K562 (cell line): ENCODE measurements around the gene PIP4K2A. TPM values are rescaled to one million over a fixed set of nuclear protein-coding genes. Genes with fewer than 3 reads are reported as not detected.

Experiments
- ATAC-seq: fragments of 200-7000 bp; cut with Tn5 transposase; 3 replicates; pipeline ENCODE4 v1.9.1; 2020; ENCODE audit warnings: moderate library complexity
- BruUV-seq: library from RNA; stranded (reverse); fragments of 400-500 nt; replicated peaks from 2 replicates; lab custom pipeline; 2021; lab: Mats Ljungman, UMichigan
- CTCF ChIA-PET: fragments of 300-600 bp; formaldehyde crosslinking; extraction: SDS; loops from one replicate; lab custom pipeline; 2021; ENCODE audit warnings: low intra/inter-chr PET ratio; lab: Yijun Ruan, JAX
- POLR2A ChIA-PET: fragments of 300-600, 350-650 bp; sonication (Branson Sonifier 250); formaldehyde crosslinking; extraction: SDS; loops from one replicate; lab custom pipeline; 2021; ENCODE audit warnings: antibody characterized with exemption, inconsistent platforms; lab: Yijun Ruan, JAX
- DNase-seq, 4 experiments: peaks; one replicate each; pipeline versions ENCODE4 v3.0.0 to v3.0.0-alpha.2; 2011 to 2018; ENCODE audit warnings: low spot score in 3 of 4, mixed read lengths in 3 of 4; ENCODE audit errors: extremely low read depth in 1 of 4
- FAIRE-seq: peaks from 2 replicates; lab custom pipeline; 2011; peaks lifted over from hg19 to GRCh38; lab: Jason Lieb, UNC
- H2AFZ ChIP-seq: 2 replicates; pipeline ENCODE4 v1.6.0; 2011; ENCODE audit warnings: low read depth, low read length, control low read depth, inconsistent platforms
- H3K27ac ChIP-seq: fragments of 200-600 bp; 3 replicates; pipeline ENCODE4 v1.8.0; 2011; ENCODE audit warnings: low read depth, mild to moderate bottlenecking, control low read depth, inconsistent platforms, low read length, moderate library complexity, mixed read lengths; ENCODE audit errors: extremely low read depth
- H3K27me3 ChIP-seq, 2 experiments: fragments of 300-600 bp in 1 of 2; 2 replicates in 1 of 2; 3 replicates in 1 of 2; pipeline versions ENCODE4 v1.6.0 to v1.8.0; 2011; ENCODE audit warnings: inconsistent platforms in 2 of 2, low read length in 2 of 2, mild to moderate bottlenecking in 1 of 2, mixed read lengths in 1 of 2, moderate library complexity in 1 of 2; ENCODE audit not compliant: control insufficient read depth in 2 of 2, insufficient read depth in 2 of 2
- H3K36me3 ChIP-seq: fragments of 300-600 bp; 3 replicates; pipeline ENCODE4 v1.8.0; 2011; ENCODE audit warnings: mild to moderate bottlenecking, low read length, inconsistent platforms; ENCODE audit not compliant: control insufficient read depth, insufficient read depth
- H3K4me1 ChIP-seq, 2 experiments: fragments of 200-600 bp in 1 of 2; replicated peaks in 1 of 2; 2 replicates in 1 of 2; 3 replicates in 1 of 2; pipeline versions ENCODE4 v1.5.1 to v1.8.0; 2011; ENCODE audit warnings: inconsistent platforms in 2 of 2, low read length in 2 of 2, mild to moderate bottlenecking in 1 of 2, mixed read lengths in 1 of 2, moderate library complexity in 1 of 2; ENCODE audit not compliant: control insufficient read depth in 2 of 2, insufficient read depth in 2 of 2
- H3K4me2 ChIP-seq: 2 replicates; pipeline ENCODE4 v1.6.1; 2011; ENCODE audit warnings: low read length, control low read depth, inconsistent platforms, mixed read lengths; ENCODE audit not compliant: insufficient read depth
- H3K4me3 ChIP-seq: fragments of 200-600 bp; sonication (generic), shearing (Covaris generic); 2 replicates; pipeline ENCODE4 v1.5.1; 2016; ENCODE audit warnings: control low read depth, inconsistent platforms
- H3K79me2 ChIP-seq: fragments of 200-600 bp; 3 replicates; pipeline ENCODE4 v1.8.0; 2011; ENCODE audit warnings: low read length, inconsistent platforms; ENCODE audit not compliant: control insufficient read depth, insufficient read depth
- H3K9ac ChIP-seq, 2 experiments: 2 replicates each; pipeline versions ENCODE4 v1.6.0 to v1.6.1; 2011; ENCODE audit warnings: low read depth in 2 of 2, low read length in 2 of 2, control low read depth in 1 of 2, inconsistent platforms in 1 of 2, mild to moderate bottlenecking in 1 of 2, mixed read lengths in 1 of 2; ENCODE audit not compliant: insufficient read depth in 1 of 2
- H3K9me1 ChIP-seq: one replicate; pipeline ENCODE4 v1.6.0; 2011; ENCODE audit warnings: inconsistent platforms, mild to moderate bottlenecking, low read length, moderate library complexity; ENCODE audit not compliant: control insufficient read depth, insufficient read depth
- H3K9me3 ChIP-seq: replicated peaks from 2 replicates; pipeline ENCODE4 v1.5.1; 2011; ENCODE audit warnings: low read depth, low read length, inconsistent platforms; ENCODE audit not compliant: control insufficient read depth, insufficient read depth
- H4K20me1 ChIP-seq: replicated peaks from 2 replicates; pipeline ENCODE4 v1.6.1; 2011; ENCODE audit warnings: low read length, inconsistent platforms, mixed read lengths; ENCODE audit not compliant: control insufficient read depth, insufficient read depth
- CEBPG ChIP-seq, 3 experiments: fragments of 200-800 bp in 1 of 3; sonication (Bioruptor generic) in 1 of 3; sonication (generic) in 1 of 3; formaldehyde crosslinking in 1 of 3; IDR thresholded peaks in 2 of 3; conservative IDR thresholded peaks in 1 of 3; 2 replicates each; pipeline versions ENCODE4 v1.6.1 to v1.8.0; 2016 to 2022; ENCODE audit warnings: missing compliant biosample characterization in 2 of 3, missing genetic modification characterization in 2 of 3, mild to moderate bottlenecking in 1 of 3, missing genetic modification reagents in 1 of 3
- FOXA3 ChIP-seq, 2 experiments: fragments of 450-650 bp in 1 of 2; sonication (generic) in 1 of 2; formaldehyde crosslinking; IDR thresholded peaks in 1 of 2; conservative IDR thresholded peaks in 1 of 2; 2 replicates each; pipeline versions ENCODE4 v1.4.0 to v1.8.0; 2020 to 2022; ENCODE audit warnings: mild to moderate bottlenecking in 2 of 2, missing genetic modification reagents in 1 of 2
- MBD2 ChIP-seq: sonication (generic); IDR thresholded peaks from 2 replicates; pipeline ENCODE4 v1.6.1; 2016; ENCODE audit warnings: low read depth, borderline replicate concordance
- SMARCC2 ChIP-seq: fragments of 450-650 bp; IDR thresholded peaks from 2 replicates; pipeline ENCODE4 v1.6.1; 2017; ENCODE audit warnings: antibody characterized with exemption, moderate library complexity, mild to moderate bottlenecking, low read depth
- ZNF785 ChIP-seq: fragments of 250-450 bp; sonication (Bioruptor Pico); IDR thresholded peaks from 2 replicates; pipeline ENCODE4 v1.4.0; 2020; ENCODE audit warnings: mild to moderate bottlenecking
- ZZZ3 ChIP-seq: fragments of 450-650 bp; IDR thresholded peaks from 2 replicates; pipeline ENCODE4 v1.6.1; 2016; ENCODE audit warnings: antibody characterized with exemption, mild to moderate bottlenecking, moderate library complexity
- WGBS: fragments of 100-300 bp; shearing (Covaris generic); methylation state at CpG from one replicate; pipeline ENCODE4 v1.1.6; 2016; ENCODE audit warnings: low coverage, mixed read lengths; ENCODE audit not compliant: insufficient coverage; ENCODE audit errors: missing lambda C conversion rate; 5-methylcytosine and 5-hydroxymethylcytosine counted together
- in situ Hi-C: fragments of 300-500 bp; cut with MboI; formaldehyde crosslinking; loops from 4 replicates; pipeline ENCODE4 v1.15.0; 2018; ENCODE audit warnings: inconsistent platforms, mixed read lengths
- intact Hi-C: fragments of 100-400 bp; cut with micrococcal nuclease; formaldehyde crosslinking; loops from 2 replicates; pipeline ENCODE4 v1.14.2; 2022
- polyA plus RNA-seq, 8 experiments: library from polyadenylated mRNA; depleted of rRNA in 4 of 8; stranded (reverse) in 5 of 8; unstranded in 3 of 8; fragments of >200 nt; fragmentation: Nextera tagmentation in 2 of 8; fragmentation: Illumina TruSeq in 1 of 8; extraction: Ambion mirVana in 2 of 8; extraction: Trizol in 1 of 8; gene quantifications; 2 replicates each; pipeline versions ENCODE4 v1.2.1 to v1.2.3, GENCODE V29; 2011 to 2014; ENCODE audit warnings: inconsistent platforms in 1 of 8, missing spikeins in 1 of 8
- total RNA-seq, 7 experiments: library from RNA; depleted of rRNA in 6 of 7; stranded (reverse); fragments of >200 nt in 6 of 7; fragmentation: Illumina TruSeq in 2 of 7; extraction: Trizol in 2 of 7; gene quantifications; 2 replicates each; pipeline versions ENCODE4 v1.2.1 to v1.2.3, GENCODE V29; 2011 to 2021; ENCODE audit warnings: low replicate concordance in 1 of 7
- TF ChIP-seq, protein P1 (sequence below): fragments of 450-650 bp; formaldehyde crosslinking; conservative IDR thresholded peaks from 2 replicates; pipeline ENCODE4 v1.4.0; 2022; ENCODE audit warnings: mild to moderate bottlenecking, missing genetic modification characterization
- TF ChIP-seq, protein P2 (sequence below): sonication (generic); IDR thresholded peaks from 2 replicates; pipeline ENCODE4 v1.6.1; 2016
- TF ChIP-seq, protein P3 (sequence below): fragments of 250-450 bp; sonication (Bioruptor Pico); IDR thresholded peaks from 2 replicates; pipeline ENCODE4 v1.5.1; 2021; ENCODE audit warnings: mild to moderate bottlenecking

PIP4K2A gene
- total and polyA plus RNA-seq, 9 of the 15 experiments (the other 6 are each of a cell fraction or from before 2014, with no cell fraction given) = 35.6 to 117 (median 71.9) TPM

DNA sequence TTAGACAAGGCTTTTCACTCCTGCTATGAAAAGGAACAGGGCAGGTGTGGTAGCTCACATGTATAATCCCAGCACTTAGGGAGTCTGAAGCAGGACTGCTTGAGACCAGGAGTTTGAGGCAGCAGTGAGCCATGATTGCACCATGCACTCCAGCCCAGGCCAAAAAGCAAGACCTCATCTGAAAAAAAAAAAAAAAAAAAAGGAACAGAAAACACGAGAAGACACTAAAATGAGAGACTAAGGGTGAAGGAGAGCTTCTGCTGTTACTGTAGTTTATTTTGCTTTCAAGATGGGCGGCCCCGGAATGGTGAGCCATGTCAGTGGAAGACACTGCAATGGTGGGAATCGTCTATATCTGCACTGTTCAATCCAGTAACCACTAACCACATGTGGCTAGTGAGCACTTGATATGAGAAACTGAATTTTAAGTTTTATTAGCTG, 9.9 kb downstream of the PIP4K2A start:
- no peak overlapping the region; the same call in 1 of the 2 replicates for H3K4me2 ChIP-seq
- no peak overlapping the region for H2AFZ ChIP-seq
- WGBS = 50% methylated on average over 3 of the region's 4 CpGs

DNA sequence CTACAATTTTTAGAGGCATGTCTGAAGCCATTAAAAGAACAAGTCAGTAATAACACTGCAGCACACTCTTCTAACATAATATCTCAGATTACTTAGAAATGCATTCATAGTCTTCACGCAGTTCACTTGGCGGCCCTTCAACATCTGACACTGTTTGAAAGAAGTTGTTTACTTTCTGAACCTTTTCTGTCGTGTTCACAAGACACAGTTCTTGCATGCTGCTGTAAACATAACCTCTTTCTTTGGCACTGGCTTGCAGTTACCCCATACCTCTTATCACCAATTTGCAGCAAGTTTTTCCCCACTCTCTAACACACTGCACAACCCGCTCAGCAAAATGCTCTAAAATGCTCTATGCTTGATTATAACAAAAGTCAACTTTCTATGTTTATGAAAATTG, 12.0 kb downstream of the PIP4K2A start:
- in situ Hi-C loops = no loop called here
- Histone ChIP-seq H3K27ac (peak overlapping the region; percentile 63), H3K4me3 (no peak overlapping the region; the same call in 1 of the 2 replicates), H3K4me2 (peak overlapping the region; percentile 60), H3K9ac (peak overlapping the region in 1 of 2 experiments; percentile 42; a peak in 2 of 4 replicates), H3K9me3 (no peaks in the 10 kb centered on the region), H4K20me1 (no peaks in the 10 kb centered on the region; the same call in 1 of the 2 replicates), H3K79me2 (peaks cover 100% of the 10 kb centered on the region), H2AFZ (no peak overlapping the region), H3K4me1 (peaks cover 21 to 78% of the 10 kb centered on the region in 2 experiments), H3K36me3 (peaks cover 23% of the 10 kb centered on the region), H3K9me1 (no peaks in the 10 kb centered on the region), H3K27me3 (no peaks in the 10 kb centered on the region)
- intact Hi-C loops = no loop called here
- DNase-seq (peak in 3 of 4 experiments; percentile 38 to 70 (median 65)), FAIRE-seq (peak; percentile 85), ATAC-seq (peak; percentile 71)
- POLR2A ChIA-PET = interaction anchor here (0.6 to 1.6 kb wide), 6 partner anchors 10 to 127 kb away, joined by 3 to 5 read pairs (median 3); no protein-coding TSS in a partner anchor
- CTCF ChIA-PET = no interaction called here
- WGBS = 3% methylated on average over 4 of the region's 4 CpGs
- BruUV-seq = no TSS peak
- TF ChIP-seq, protein P1, sequence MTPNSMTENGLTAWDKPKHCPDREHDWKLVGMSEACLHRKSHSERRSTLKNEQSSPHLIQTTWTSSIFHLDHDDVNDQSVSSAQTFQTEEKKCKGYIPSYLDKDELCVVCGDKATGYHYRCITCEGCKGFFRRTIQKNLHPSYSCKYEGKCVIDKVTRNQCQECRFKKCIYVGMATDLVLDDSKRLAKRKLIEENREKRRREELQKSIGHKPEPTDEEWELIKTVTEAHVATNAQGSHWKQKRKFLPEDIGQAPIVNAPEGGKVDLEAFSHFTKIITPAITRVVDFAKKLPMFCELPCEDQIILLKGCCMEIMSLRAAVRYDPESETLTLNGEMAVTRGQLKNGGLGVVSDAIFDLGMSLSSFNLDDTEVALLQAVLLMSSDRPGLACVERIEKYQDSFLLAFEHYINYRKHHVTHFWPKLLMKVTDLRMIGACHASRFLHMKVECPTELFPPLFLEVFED = no peak
- TF ChIP-seq MBD2 = no peak
- TF ChIP-seq FOXA3 (CRISPR knock-in tag; conservative IDR thresholded peaks at IDR 0.05 in 1 of 2, IDR thresholded peaks at IDR 0.05 in 1 of 2) = peak; percentile 38 to 55; a peak in 3 of 4 replicates
- no peak for TF ChIP-seq ZNF785 (CRISPR knock-in tag)
- TF ChIP-seq CEBPG (CRISPR knock-in tag; IDR thresholded peaks at IDR 0.05) = no peak
- TF ChIP-seq CEBPG (tag; conservative IDR thresholded peaks at IDR 0.05 in 1 of 2, IDR thresholded peaks at IDR 0.05 in 1 of 2) = peak in 1 of 2 experiments; percentile 45; a peak in 1 of 4 replicates
- TF ChIP-seq, protein P2, sequence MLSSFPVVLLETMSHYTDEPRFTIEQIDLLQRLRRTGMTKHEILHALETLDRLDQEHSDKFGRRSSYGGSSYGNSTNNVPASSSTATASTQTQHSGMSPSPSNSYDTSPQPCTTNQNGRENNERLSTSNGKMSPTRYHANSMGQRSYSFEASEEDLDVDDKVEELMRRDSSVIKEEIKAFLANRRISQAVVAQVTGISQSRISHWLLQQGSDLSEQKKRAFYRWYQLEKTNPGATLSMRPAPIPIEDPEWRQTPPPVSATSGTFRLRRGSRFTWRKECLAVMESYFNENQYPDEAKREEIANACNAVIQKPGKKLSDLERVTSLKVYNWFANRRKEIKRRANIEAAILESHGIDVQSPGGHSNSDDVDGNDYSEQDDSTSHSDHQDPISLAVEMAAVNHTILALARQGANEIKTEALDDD = no peak
- peak; percentile 58; the same call in 1 of the 2 replicates for TF ChIP-seq SMARCC2
- TF ChIP-seq, protein P3, sequence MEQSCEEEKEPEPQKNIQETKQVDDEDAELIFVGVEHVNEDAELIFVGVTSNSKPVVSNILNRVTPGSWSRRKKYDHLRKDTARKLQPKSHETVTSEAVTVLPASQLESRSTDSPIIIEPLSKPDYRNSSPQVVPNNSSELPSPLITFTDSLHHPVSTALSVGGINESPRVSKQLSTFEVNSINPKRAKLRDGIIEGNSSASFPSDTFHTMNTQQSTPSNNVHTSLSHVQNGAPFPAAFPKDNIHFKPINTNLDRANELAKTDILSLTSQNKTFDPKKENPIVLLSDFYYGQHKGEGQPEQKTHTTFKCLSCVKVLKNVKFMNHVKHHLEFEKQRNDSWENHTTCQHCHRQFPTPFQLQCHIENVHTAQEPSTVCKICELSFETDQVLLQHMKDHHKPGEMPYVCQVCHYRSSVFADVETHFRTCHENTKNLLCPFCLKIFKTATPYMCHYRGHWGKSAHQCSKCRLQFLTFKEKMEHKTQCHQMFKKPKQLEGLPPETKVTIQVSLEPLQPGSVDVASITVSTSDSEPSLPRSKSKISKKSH (CRISPR knock-in tag) = no peak

More for the DNA sequence above, 9.9 kb downstream of the PIP4K2A start:
- ChIA-PET CTCF (no interaction called here), POLR2A (interaction anchor here (0.7 to 4.3 kb wide), 8 partner anchors 8 to 357 kb away, joined by 3 to 18 read pairs (median 3); no protein-coding TSS in a partner anchor)
- H4K20me1 ChIP-seq = no peaks in the 10 kb centered on the region; the same call in 1 of the 2 replicates
- no peak overlapping the region for H3K4me3 ChIP-seq
- peaks cover 32% of the 10 kb centered on the region for H3K36me3 ChIP-seq
- in situ Hi-C loops = no loop called here
- DNase-seq (no peak), ATAC-seq (0 out of 3 replicates have a peak, but pooled peaks have one; percentile 9), FAIRE-seq (no peak)
- peak overlapping the region; percentile 41; the same call in 2 of the 3 replicates for H3K27ac ChIP-seq
- H3K9me3 ChIP-seq = no peaks in the 10 kb centered on the region
- no peaks in the 10 kb centered on the region for H3K9me1 ChIP-seq
- BruUV-seq = no TSS peak
- intact Hi-C loops = no loop called here
- no peak overlapping the region for H3K9ac ChIP-seq
- TF ChIP-seq CEBPG (CRISPR knock-in tag; IDR thresholded peaks at IDR 0.05) (peak; percentile 41; the same call in 1 of the 2 replicates), CEBPG (tag; conservative IDR thresholded peaks at IDR 0.05 in 1 of 2, IDR thresholded peaks at IDR 0.05 in 1 of 2) (no peak), ZZZ3 (no peak)
- peaks cover 100% of the 10 kb centered on the region for H3K79me2 ChIP-seq
- no peaks in the 10 kb centered on the region for H3K27me3 ChIP-seq
- H3K4me1 ChIP-seq = peaks cover 19 to 61% of the 10 kb centered on the region in 2 experiments
